Loucy (cell line): ENCODE measurements around the gene MYO5C.
"Not testable (repeated sequence)": the region's sequence is repeated elsewhere in the genome, so short reads cannot be mapped to it uniquely, and the experiment has no call there.

Experiments
- H2AFZ ChIP-seq: fragments of 200-600 bp; sonication (generic); 2 replicates; pipeline ENCODE4 v1.6.0; 2016; ENCODE audit warnings: antibody characterized with exemption, mild to moderate bottlenecking, low read length, moderate library complexity
- H3F3A ChIP-seq: fragments of 200-600 bp; 2 replicates; pipeline ENCODE4 v1.6.0; 2016; ENCODE audit warnings: antibody characterized with exemption, low read depth, mild to moderate bottlenecking
- H3K27me3 ChIP-seq: fragments of 200-600 bp; sonication (generic); 2 replicates; pipeline ENCODE4 v1.6.1; 2014; ENCODE audit warnings: low read length, mild to moderate bottlenecking; ENCODE audit not compliant: insufficient read depth, poor library complexity, severe bottlenecking
- H3K36me3 ChIP-seq: fragments of 200-600 bp; sonication (generic); 2 replicates; pipeline ENCODE4 v1.6.1; 2016; ENCODE audit warnings: low read length; ENCODE audit not compliant: insufficient read depth
- H3K4me1 ChIP-seq: fragments of 200-600 bp; sonication (generic); 2 replicates; pipeline ENCODE4 v1.5.1; 2014; ENCODE audit warnings: low read length, mild to moderate bottlenecking; ENCODE audit not compliant: insufficient read depth, poor library complexity, severe bottlenecking
- H3K4me2 ChIP-seq: fragments of 200-600 bp; sonication (generic); 2 replicates; pipeline ENCODE4 v1.6.0; 2014; ENCODE audit warnings: antibody characterized with exemption, low read length, low read depth, mild to moderate bottlenecking; ENCODE audit not compliant: poor library complexity, severe bottlenecking
- H3K4me3 ChIP-seq: fragments of 200-600 bp; sonication (generic); 2 replicates; pipeline ENCODE4 v1.5.1; 2014; ENCODE audit warnings: low read length, mild to moderate bottlenecking, mixed read lengths; ENCODE audit not compliant: poor library complexity, severe bottlenecking
- H3K79me2 ChIP-seq: fragments of 200-600 bp; sonication (generic); 2 replicates; pipeline ENCODE4 v1.6.1; 2014; ENCODE audit warnings: low read length; ENCODE audit not compliant: insufficient read depth
- H3K9ac ChIP-seq: fragments of 200-600 bp; sonication (generic); 2 replicates; pipeline ENCODE4 v1.6.0; 2014; ENCODE audit warnings: mild to moderate bottlenecking, low read depth, low read length, moderate library complexity; ENCODE audit not compliant: poor library complexity, severe bottlenecking
- H3K9me2 ChIP-seq: fragments of 200-600 bp; sonication (generic); replicated peaks from 2 replicates; pipeline ENCODE4 v1.6.1; 2016; ENCODE audit warnings: low read depth, low read length, mixed read lengths
- H3K9me3 ChIP-seq: fragments of 200-600 bp; sonication (generic); 2 replicates; pipeline ENCODE4 v1.6.1; 2014; ENCODE audit warnings: mild to moderate bottlenecking, antibody characterized with exemption, low read length, low read depth; ENCODE audit not compliant: insufficient read depth
- H4K20me1 ChIP-seq: fragments of 200-600 bp; sonication (generic); 2 replicates; pipeline ENCODE4 v1.6.0; 2014; ENCODE audit warnings: antibody characterized with exemption, low read length, mild to moderate bottlenecking; ENCODE audit not compliant: insufficient read depth, poor library complexity, severe bottlenecking
- EZH2phosphoT487 ChIP-seq: fragments of 200-600 bp; IDR thresholded peaks from 2 replicates; pipeline ENCODE4 v1.6.1; 2018; ENCODE audit warnings: antibody characterized with exemption, mild to moderate bottlenecking, moderate library complexity, borderline replicate concordance
- TF ChIP-seq, protein P1 (sequence below): fragments of 200-600 bp; sonication (generic); conservative IDR thresholded peaks from 2 replicates; pipeline ENCODE4 v1.5.1; 2014; ENCODE audit warnings: mild to moderate bottlenecking, antibody characterized with exemption, low read length

The MYO5C gene

GRCh38 chr15:52240166-52240565, 55.4 kb downstream of the MYO5C start:
- Histone ChIP-seq H3K4me2 (no peak overlapping the region), H3K27me3 (no peaks in the 10 kb centered on the region), H3K36me3 (no peaks in the 10 kb centered on the region), H3K4me1 (peaks cover 21% of the 10 kb centered on the region), H3K9me2 (no peaks in the 10 kb centered on the region), H3K9me3 (no peaks in the 10 kb centered on the region), H3K79me2 (no peaks in the 10 kb centered on the region), H3K4me3 (no peak overlapping the region), H3K9ac (no peak overlapping the region), H4K20me1 (no peaks in the 10 kb centered on the region), H2AFZ (no peak overlapping the region), H3F3A (no peaks in the 10 kb centered on the region)
- TF ChIP-seq, protein P1, sequence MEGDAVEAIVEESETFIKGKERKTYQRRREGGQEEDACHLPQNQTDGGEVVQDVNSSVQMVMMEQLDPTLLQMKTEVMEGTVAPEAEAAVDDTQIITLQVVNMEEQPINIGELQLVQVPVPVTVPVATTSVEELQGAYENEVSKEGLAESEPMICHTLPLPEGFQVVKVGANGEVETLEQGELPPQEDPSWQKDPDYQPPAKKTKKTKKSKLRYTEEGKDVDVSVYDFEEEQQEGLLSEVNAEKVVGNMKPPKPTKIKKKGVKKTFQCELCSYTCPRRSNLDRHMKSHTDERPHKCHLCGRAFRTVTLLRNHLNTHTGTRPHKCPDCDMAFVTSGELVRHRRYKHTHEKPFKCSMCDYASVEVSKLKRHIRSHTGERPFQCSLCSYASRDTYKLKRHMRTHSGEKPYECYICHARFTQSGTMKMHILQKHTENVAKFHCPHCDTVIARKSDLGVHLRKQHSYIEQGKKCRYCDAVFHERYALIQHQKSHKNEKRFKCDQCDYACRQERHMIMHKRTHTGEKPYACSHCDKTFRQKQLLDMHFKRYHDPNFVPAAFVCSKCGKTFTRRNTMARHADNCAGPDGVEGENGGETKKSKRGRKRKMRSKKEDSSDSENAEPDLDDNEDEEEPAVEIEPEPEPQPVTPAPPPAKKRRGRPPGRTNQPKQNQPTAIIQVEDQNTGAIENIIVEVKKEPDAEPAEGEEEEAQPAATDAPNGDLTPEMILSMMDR, result no peak
- no peak for TF ChIP-seq EZH2phosphoT487

DNA sequence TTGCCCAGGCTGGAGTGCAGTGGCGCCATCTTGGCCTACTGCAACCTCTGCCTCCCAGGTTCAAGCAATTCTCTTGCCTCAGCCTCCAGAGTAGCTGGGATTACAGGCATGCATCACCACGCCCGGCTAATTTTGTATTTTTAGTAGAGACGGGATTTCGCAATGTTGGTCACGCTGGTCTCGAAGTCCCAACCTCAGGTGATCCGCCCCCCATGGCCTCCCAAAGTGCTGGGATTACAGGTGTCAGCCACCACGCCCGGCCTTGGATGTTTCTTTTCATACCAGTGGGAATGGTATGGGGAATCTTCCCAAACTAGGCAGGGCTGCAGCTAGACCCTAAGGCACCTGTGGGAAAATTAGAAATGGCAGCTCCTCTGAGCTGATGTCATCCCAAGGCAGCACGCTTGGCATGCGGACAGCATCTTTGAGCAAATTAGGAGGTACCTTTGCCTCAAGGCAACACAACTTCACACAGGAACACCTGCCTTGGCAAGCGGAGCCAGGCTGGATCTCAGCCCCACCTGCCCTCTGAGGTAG, 56.5 kb downstream of the MYO5C start:
- not testable (repeated sequence) for H3K4me3 ChIP-seq, H3F3A ChIP-seq, H3K36me3 ChIP-seq, H4K20me1 ChIP-seq, H3K27me3 ChIP-seq, H3K9me2 ChIP-seq, H2AFZ ChIP-seq, H3K79me2 ChIP-seq, H3K9me3 ChIP-seq, H3K4me2 ChIP-seq, H3K9ac ChIP-seq
- peaks cover 32% of the 10 kb centered on the region for H3K4me1 ChIP-seq

DNA sequence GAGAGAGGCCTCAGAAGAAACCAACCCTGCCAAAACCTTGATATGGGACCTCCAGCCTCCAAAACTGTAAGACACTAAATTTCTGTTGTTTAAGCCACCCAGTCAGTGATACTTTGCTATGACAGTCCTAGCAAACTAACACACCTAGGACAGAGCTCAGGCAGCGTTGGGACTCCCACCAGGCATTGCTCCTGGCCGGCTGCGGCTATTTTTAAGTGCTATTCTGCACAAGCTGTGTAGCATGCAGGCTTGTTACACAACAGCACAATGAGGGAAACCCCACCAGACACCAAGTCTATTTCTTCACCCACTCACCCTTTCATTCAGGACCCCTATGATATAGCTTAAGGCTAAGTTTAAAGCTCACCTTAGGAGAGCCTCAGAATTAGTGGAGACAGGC, 57.5 kb downstream of the MYO5C start:
- Histone ChIP-seq H4K20me1 (no peaks in the 10 kb centered on the region), H3F3A (no peaks in the 10 kb centered on the region), H3K4me1 (peaks cover 41% of the 10 kb centered on the region), H3K79me2 (no peaks in the 10 kb centered on the region), H3K4me3 (no peak overlapping the region), H2AFZ (no peak overlapping the region), H3K9me3 (no peaks in the 10 kb centered on the region), H3K9me2 (no peaks in the 10 kb centered on the region), H3K27me3 (no peaks in the 10 kb centered on the region), H3K9ac (no peak overlapping the region), H3K36me3 (no peaks in the 10 kb centered on the region), H3K4me2 (no peak overlapping the region)
- no peak for TF ChIP-seq EZH2phosphoT487
- TF ChIP-seq, protein P1, result no peak

GRCh38 chr15:52236013-52236412, 59.6 kb downstream of the MYO5C start:
- TF ChIP-seq, protein P1, result no peak
- TF ChIP-seq EZH2phosphoT487, result no peak
- Histone ChIP-seq H2AFZ (no peak overlapping the region), H3K27me3 (no peaks in the 10 kb centered on the region), H3K9me2 (no peaks in the 10 kb centered on the region), H3K79me2 (no peaks in the 10 kb centered on the region), H3K4me2 (peak overlapping the region; percentile 29), H3F3A (no peaks in the 10 kb centered on the region), H3K9me3 (no peaks in the 10 kb centered on the region), H3K4me1 (peaks cover 44% of the 10 kb centered on the region), H3K36me3 (no peaks in the 10 kb centered on the region), H3K9ac (peak overlapping the region; percentile 4), H4K20me1 (no peaks in the 10 kb centered on the region), H3K4me3 (no peak overlapping the region)
